ENCODE data around the gene HMGN1. TPM values are rescaled to one million over a fixed set of nuclear protein-coding genes. Genes with fewer than 3 reads are reported as not detected.

HMGN1 gene
- total RNA-seq, result 227 and 252 TPM in 2 replicates

GRCh38 chr21:39348355-39349210 lies at the start of gene HMGN1:
TSS of gene HMGN1 (minus strand) at chr21:39349088. CDS start at chr21:39348917, 171 bp downstream.

GRCh38 chr21:39313571-39314142 lies 35.2 kb downstream of the HMGN1 start, which contains the start of gene BRWD1:
TSS of gene BRWD1 (minus strand) at chr21:39313632. CDS start at chr21:39313491, 141 bp downstream.

Small RNA genes within 50 kb of the gene (small RNA-seq; reads per million reads assigned to genes)
- not detected for gene RF00019

Other genes with a start within 250 kb of the HMGN1 start
- 68.5 and 88.1 TPM in 2 replicates for gene PSMG1, start 165.6 kb downstream of the HMGN1 start, total RNA-seq
- gene BRWD1, start 35.5 kb downstream of the HMGN1 start, total RNA-seq, result 65.1 and 70.6 TPM in 2 replicates
- 3.6 and 5.6 TPM in 2 replicates for gene LCA5L, start 96.7 kb upstream of the HMGN1 start, total RNA-seq
- gene SH3BGR, start 102.9 kb upstream of the HMGN1 start, total RNA-seq, result 1.4 and 2.7 TPM in 2 replicates